ENCODE data around the gene AZGP1.
"Not testable (repeated sequence)": the region's sequence is repeated elsewhere in the genome, so short reads cannot be mapped to it uniquely, and the experiment has no call there.

The AZGP1 gene

GRCh38 chr7:99952649-99953048 is 23.2 kb downstream of the AZGP1 start:
- not testable (repeated sequence) for DNase-seq (ENCODE audit: low read depth in 2 of 2)

GRCh38 chr7:99950819-99951218 is 25.0 kb downstream of the AZGP1 start:
- DNase-seq (ENCODE audit: low read depth in 2 of 2): not testable (repeated sequence)

GRCh38 chr7:99949645-99950228 is 26.1 kb downstream of the AZGP1 start:
- no peak for DNase-seq (ENCODE audit: low read depth in 2 of 2)

- DNase-seq (ENCODE audit: low read depth in 2 of 2): no peak
Measured at GRCh38 chr7:99947608-99948007, 28.2 kb downstream of the AZGP1 start.

GRCh38 chr7:99944497-99945070 is 31.2 kb downstream of the AZGP1 start:
- DNase-seq (ENCODE audit: low read depth in 2 of 2): no peak

GRCh38 chr7:99943641-99944496 is 32.0 kb downstream of the AZGP1 start:
- no peak for DNase-seq (ENCODE audit: low read depth in 2 of 2)

GRCh38 chr7:99938296-99938695 is 37.5 kb downstream of the AZGP1 start:
- no peak for DNase-seq (ENCODE audit: low read depth in 2 of 2)

GRCh38 chr7:99935009-99935408 is 40.8 kb downstream of the AZGP1 start:
- DNase-seq (ENCODE audit: low read depth in 2 of 2): not testable (repeated sequence)

GRCh38 chr7:99930376-99930775 is 45.5 kb downstream of the AZGP1 start:
- no peak for DNase-seq (ENCODE audit: low read depth in 2 of 2)

- DNase-seq (ENCODE audit: low read depth in 2 of 2): no peak
Measured at GRCh38 chr7:99929730-99930053, 46.1 kb downstream of the AZGP1 start.

GRCh38 chr7:99928994-99929729 is 46.7 kb downstream of the AZGP1 start, which contains the start of gene GJC3:
TSS of gene GJC3 (minus strand) at chr7:99929620. CDS start at chr7:99929620, 0 bp downstream.
- DNase-seq (ENCODE audit: low read depth in 2 of 2): no peak

- DNase-seq (ENCODE audit: low read depth in 2 of 2): no peak
Measured at GRCh38 chr7:99928188-99928587, 47.6 kb downstream of the AZGP1 start.

GRCh38 chr7:99927536-99927935 is 48.3 kb downstream of the AZGP1 start:
- DNase-seq (ENCODE audit: low read depth in 2 of 2): no peak

GRCh38 chr7:99926321-99926720 is 49.5 kb downstream of the AZGP1 start:
- DNase-seq (ENCODE audit: low read depth in 2 of 2): no peak

- DNase-seq (ENCODE audit: low read depth in 2 of 2): no peak
Measured at GRCh38 chr7:99923200-99923599, 52.6 kb downstream of the AZGP1 start.

- no peak for DNase-seq (ENCODE audit: low read depth in 2 of 2)
Measured at GRCh38 chr7:99920149-99920548, 55.7 kb downstream of the AZGP1 start.

- DNase-seq (ENCODE audit: low read depth in 2 of 2): no peak
Measured at GRCh38 chr7:99919814-99920112, 56.1 kb downstream of the AZGP1 start.

- peak; percentile 77 to 81 for DNase-seq (ENCODE audit: low read depth in 2 of 2)
Measured at GRCh38 chr7:99918959-99919813, 56.6 kb downstream of the AZGP1 start, which contains the start of gene TRIM4. TSS of gene TRIM4 (minus strand) at chr7:99919530. CDS start at chr7:99919401, 129 bp downstream.

All from stimulated activated CD8-positive, alpha-beta memory T cell treated with anti-CD3 and anti-CD28 coated beads, Interleukin-15, amount 100 ng/mL, for 4 hours (primary cell).